B cell (primary cell): Measurements from ENCODE around the gene FARP2. TPM values are rescaled to one million over a fixed set of nuclear protein-coding genes. Genes with fewer than 3 reads are reported as not detected.

ENCODE experiments used
- ATAC-seq: fragments of 200-7000 bp; cut with Tn5 transposase; one replicate; pipeline ENCODE4 v1.10.0; 2021; ENCODE audit warnings: low read depth, mild to moderate bottlenecking, moderate number of reproducible peaks, moderate library complexity
- CTCF ChIA-PET: fragments of 350-600 bp; sonication (Branson Sonifier 250); formaldehyde crosslinking; loops from one replicate; lab custom pipeline; 2021; ENCODE audit warnings: antibody characterized with exemption, inconsistent platforms; lab: Charles Lee
- POLR2A ChIA-PET: fragments of 350-600 bp; sonication (Branson Sonifier 250); formaldehyde crosslinking; loops from one replicate; lab custom pipeline; 2021; ENCODE audit warnings: antibody characterized with exemption; lab: Charles Lee
- DNase-seq: peaks from one replicate; pipeline ENCODE4 v3.0.0; 2013
- H2AFZ ChIP-seq: 2 replicates; pipeline ENCODE4 v1.6.1; 2012; ENCODE audit warnings: mild to moderate bottlenecking, low read depth, low read length; ENCODE audit not compliant: insufficient read depth, poor library complexity, severe bottlenecking
- H3K27ac ChIP-seq, 2 donors: 1 replicate in 1 of 2; 2 replicates in 1 of 2; pipeline ENCODE4 v1.5.1; 2012 to 2013; ENCODE audit warnings: low read length in 2 of 2, mild to moderate bottlenecking in 2 of 2, moderate library complexity in 1 of 2
- H3K27me3 ChIP-seq, 4 experiments: fragments of 200-600 bp in 1 of 4; sonication (generic) in 1 of 4; replicated peaks in 1 of 4; 1 replicate in 2 of 4; 2 replicates in 2 of 4; pipeline versions ENCODE4 v1.6.1 to v1.7.0; 2013 to 2016; ENCODE audit warnings: low read length in 3 of 4, mild to moderate bottlenecking in 2 of 4, mixed read lengths in 1 of 4, moderate library complexity in 1 of 4; ENCODE audit not compliant: insufficient read depth in 4 of 4, control insufficient read depth in 3 of 4; ENCODE audit errors: control extremely low read depth in 1 of 4
- H3K36me3 ChIP-seq, 2 experiments: replicated peaks in 1 of 2; 1 replicate in 1 of 2; 2 replicates in 1 of 2; pipeline versions ENCODE4 v1.6.1 to v1.7.1; 2013; ENCODE audit warnings: low read length in 1 of 2; ENCODE audit not compliant: insufficient read depth in 2 of 2, control insufficient read depth in 1 of 2; ENCODE audit errors: control extremely low read depth in 1 of 2, extremely low read depth in 1 of 2
- H3K4me1 ChIP-seq, 2 donors: fragments of 200-600 bp in 1 of 2; sonication (generic) in 1 of 2; 1 replicate in 1 of 2; 2 replicates in 1 of 2; pipeline versions ENCODE4 v1.5.1 to v1.6.1; 2013 to 2017; ENCODE audit warnings: low read length in 2 of 2; ENCODE audit not compliant: control insufficient read depth in 2 of 2, insufficient read depth in 2 of 2
- H3K4me2 ChIP-seq: replicated peaks from 2 replicates; pipeline ENCODE3; 2012; ENCODE audit warnings: mild to moderate bottlenecking, low read depth, low read length; ENCODE audit not compliant: poor library complexity, severe bottlenecking
- H3K4me3 ChIP-seq, 5 experiments: fragments of 200-600 bp in 1 of 5; sonication (generic) in 1 of 5; 1 replicate in 3 of 5; 2 replicates in 2 of 5; pipeline versions ENCODE4 v1.5.1 to v1.7.0; 2011 to 2016; ENCODE audit warnings: low read length in 4 of 5, mild to moderate bottlenecking in 4 of 5, low read depth in 2 of 5, control low read depth in 1 of 5, moderate library complexity in 1 of 5; ENCODE audit not compliant: insufficient read depth in 1 of 5; ENCODE audit errors: control extremely low read depth in 1 of 5, extremely low read depth in 1 of 5
- H3K79me2 ChIP-seq: fragments of 200-600 bp; sonication (generic); one replicate; pipeline ENCODE4 v1.6.0; 2016; ENCODE audit warnings: low read length; ENCODE audit not compliant: control insufficient read depth, insufficient read depth
- H3K9ac ChIP-seq: fragments of 200-600 bp; sonication (generic); 2 replicates; pipeline ENCODE4 v1.6.1; 2017; ENCODE audit warnings: mild to moderate bottlenecking, low read length, moderate library complexity
- H3K9me3 ChIP-seq, 3 donors: one replicate each; pipeline versions ENCODE4 v1.6.1 to v1.7.1; 2013; ENCODE audit warnings: low read length in 2 of 3; ENCODE audit not compliant: control insufficient read depth in 2 of 3, insufficient read depth in 1 of 3; ENCODE audit errors: control extremely low read depth in 1 of 3
- H4K20me1 ChIP-seq: 2 replicates; pipeline ENCODE4 v1.6.0; 2012; ENCODE audit warnings: mild to moderate bottlenecking, low read length; ENCODE audit not compliant: insufficient read depth, control insufficient read depth, poor library complexity, severe bottlenecking
- H3K27ac Mint-ChIP-seq: one replicate; pipeline ENCODE4 v1.8.0; 2021; ENCODE audit warnings: mixed read lengths
- H3K27me3 Mint-ChIP-seq: one replicate; pipeline ENCODE4 v1.8.0; 2021; ENCODE audit warnings: mixed read lengths
- H3K4me1 Mint-ChIP-seq: one replicate; pipeline ENCODE4 v1.8.0; 2021; ENCODE audit warnings: mixed read lengths
- H3K4me3 Mint-ChIP-seq: one replicate; pipeline ENCODE4 v1.8.0; 2021; ENCODE audit warnings: mixed read lengths
- H3K9me3 Mint-ChIP-seq: one replicate; pipeline ENCODE4 v1.8.0; 2022; ENCODE audit warnings: mixed read lengths; ENCODE audit not compliant: insufficient read depth
- CTCF ChIP-seq: fragments of 200-600 bp; IDR thresholded peaks from one replicate; pipeline ENCODE4 v1.8.0; 2022; ENCODE audit warnings: antibody characterized with exemption, mild to moderate bottlenecking
- EZH2 ChIP-seq: IDR thresholded peaks from 2 replicates; pipeline ENCODE4 v1.6.1; 2012; ENCODE audit warnings: borderline replicate concordance, low read depth, mild to moderate bottlenecking, moderate library complexity, low read length; ENCODE audit not compliant: insufficient read depth, poor library complexity, severe bottlenecking
- WGBS: methylation state at CpG from one replicate; pipeline ENCODE4 v1.1.5; 2013; ENCODE audit warnings: missing lambda C conversion rate; ENCODE audit not compliant: insufficient coverage; 5-methylcytosine and 5-hydroxymethylcytosine counted together
- intact Hi-C: fragments of 100-400 bp; cut with micrococcal nuclease; formaldehyde crosslinking; loops from one replicate; pipeline ENCODE4 v1.10.0; 2022
- polyA plus RNA-seq: library from polyadenylated mRNA; depleted of rRNA; stranded (reverse); fragments of >200 nt; gene quantifications from 2 replicates; pipeline ENCODE4 v1.2.3, GENCODE V29; 2012
- total RNA-seq, 2 donors: library from RNA; stranded (reverse); fragments of 120-200 nt in 1 of 2; gene quantifications; 1 replicate in 1 of 2; 2 replicates in 1 of 2; pipeline versions ENCODE4 v1.2.3 to v1.2.4, GENCODE V29; 2013 to 2022

FARP2 gene
- total and polyA plus RNA-seq, 2 donors (not counting 1 experiment from before 2014, with no cell fraction given): 37.1 to 114 TPM

GRCh38 chr2:241375300-241375699 is 19.2 kb downstream of the FARP2 start:
- H3K4me3 Mint-ChIP-seq: no peak overlapping the region
- Histone ChIP-seq H3K27ac (no peak overlapping the region), H2AFZ (no peak overlapping the region), H3K9me3 (no peaks in the 10 kb centered on the region), H3K79me2 (peaks cover 72% of the 10 kb centered on the region), H3K27me3 (no peaks in the 10 kb centered on the region), H4K20me1 (peaks cover 50% of the 10 kb centered on the region), H3K36me3 (peaks cover 0 to 8% of the 10 kb centered on the region in 2 experiments), H3K4me2 (no peak overlapping the region), H3K4me3 (no peak overlapping the region), H3K9ac (no peak overlapping the region), H3K4me1 (peaks cover 27 to 43% of the 10 kb centered on the region in 2 donors)
- H3K4me1 Mint-ChIP-seq: peaks cover 59% of the 10 kb centered on the region
- H3K27ac Mint-ChIP-seq: peak overlapping the region; percentile 32
- WGBS: 100% methylated on average over 1 of the region's 1 CpG
- no peak for DNase-seq
- CTCF ChIA-PET: interaction anchor here (1.0 to 2.9 kb wide), 4 partner anchors 15 to 17 kb away, joined by 3 to 9 read pairs (median 6); no protein-coding TSS in a partner anchor
- no peak for ATAC-seq
- POLR2A ChIA-PET: no interaction called here
- intact Hi-C loops: no loop called here
- H3K27me3 Mint-ChIP-seq: no peaks in the 10 kb centered on the region
- TF ChIP-seq EZH2: no peak
- TF ChIP-seq CTCF: no peak
- H3K9me3 Mint-ChIP-seq: no peaks in the 10 kb centered on the region

DNA sequence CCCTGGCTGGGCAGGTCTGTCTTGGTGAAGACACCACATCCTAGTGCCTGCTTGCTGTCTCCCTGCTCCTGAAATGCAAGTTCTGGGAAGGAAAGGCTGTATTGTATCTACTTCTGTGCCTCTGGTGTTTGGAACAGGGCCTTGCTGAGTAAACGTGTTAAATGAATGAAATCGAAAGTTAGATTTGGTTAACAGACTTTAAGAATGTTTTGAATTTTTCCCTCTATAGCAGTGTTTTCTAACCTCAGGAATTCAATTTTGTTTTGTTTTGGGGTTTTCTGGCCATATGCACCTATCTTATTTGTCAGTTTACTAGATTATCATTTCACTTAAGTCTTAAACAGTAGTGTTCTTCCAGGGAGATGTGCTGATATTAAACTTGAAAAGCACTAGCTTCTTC is 20.7 kb downstream of the FARP2 start:
- H3K36me3 ChIP-seq: peaks cover 0 to 13% of the 10 kb centered on the region in 2 experiments

More for the DNA sequence above, 20.7 kb downstream of the FARP2 start:
- ChIA-PET CTCF (interaction anchor here (2.0 kb wide), 1 partner anchor 15 kb away, joined by 8 read pairs; no protein-coding TSS in a partner anchor), POLR2A (no interaction called here)
- Histone ChIP-seq H3K27me3 (no peaks in the 10 kb centered on the region), H3K79me2 (peaks cover 71% of the 10 kb centered on the region), H3K4me2 (no peak overlapping the region), H2AFZ (no peak overlapping the region), H3K27ac (no peak overlapping the region), H3K9ac (no peak overlapping the region), H3K4me3 (no peak overlapping the region), H3K4me1 (peaks cover 27 to 35% of the 10 kb centered on the region in 2 donors), H4K20me1 (peaks cover 51% of the 10 kb centered on the region), H3K9me3 (no peaks in the 10 kb centered on the region)
- TF ChIP-seq CTCF (no peak), EZH2 (no peak)
- DNase-seq: no peak
- Mint-ChIP-seq H3K27ac (peak overlapping the region; percentile 26), H3K9me3 (no peaks in the 10 kb centered on the region), H3K4me1 (peaks cover 55% of the 10 kb centered on the region), H3K4me3 (no peak overlapping the region), H3K27me3 (no peaks in the 10 kb centered on the region)
- intact Hi-C loops: no loop called here
- WGBS: no CpG with 5 or more reads among the region's 2 CpGs
- ATAC-seq: no peak
